SKM-1 treated with dmso at 0.1 percent for 144 hours (cell line): ENCODE data around the gene CXCL12.

ENCODE experiments used
- DNase-seq: peaks from one replicate; lab custom pipeline; 2025; ENCODE audit not compliant: unreplicated experiment; lab: John Stamatoyannopoulos, UW

The CXCL12 gene

DNA sequence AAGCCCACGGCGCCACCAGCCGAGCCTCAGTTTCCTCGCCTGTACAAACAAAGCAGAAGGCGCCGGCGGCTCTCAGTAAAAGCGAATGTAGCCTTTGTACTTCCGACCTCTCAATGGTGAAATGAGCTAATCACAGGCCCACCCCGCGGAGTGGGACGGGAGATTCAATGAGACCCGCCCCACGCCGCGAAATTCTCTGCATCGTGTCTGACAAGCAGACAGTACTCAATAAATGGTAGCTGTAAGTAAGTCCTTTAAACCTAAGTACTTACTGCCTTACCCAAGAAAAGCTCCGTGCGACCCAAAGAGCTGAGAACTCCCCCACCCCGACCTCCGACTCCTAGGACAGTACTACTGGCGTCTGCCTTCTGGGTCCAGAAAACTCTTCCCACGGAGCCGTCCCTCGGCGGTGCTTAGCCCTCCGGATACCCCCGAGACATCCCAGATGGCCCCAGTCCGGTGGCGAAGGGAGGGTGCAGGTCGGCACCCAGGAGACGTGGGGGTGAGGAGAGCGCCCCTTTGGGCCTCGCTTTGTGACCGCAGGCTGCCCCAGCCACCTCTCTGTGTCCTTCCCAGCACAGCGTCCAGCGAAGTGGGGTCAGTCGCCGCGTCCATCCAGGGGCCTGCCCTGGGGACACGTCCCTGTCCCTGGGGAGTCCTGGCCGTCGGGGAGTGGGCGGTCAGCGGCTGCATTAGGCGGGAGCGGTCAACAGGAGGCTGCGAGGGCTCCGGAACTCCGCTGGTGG is 972 bp upstream of the CXCL12 start:
- DNase-seq, result no peak

- DNase-seq, result no peak
Observed at GRCh38 chr10:44384601-44385025, 284 bp downstream of the CXCL12 start.

DNA sequence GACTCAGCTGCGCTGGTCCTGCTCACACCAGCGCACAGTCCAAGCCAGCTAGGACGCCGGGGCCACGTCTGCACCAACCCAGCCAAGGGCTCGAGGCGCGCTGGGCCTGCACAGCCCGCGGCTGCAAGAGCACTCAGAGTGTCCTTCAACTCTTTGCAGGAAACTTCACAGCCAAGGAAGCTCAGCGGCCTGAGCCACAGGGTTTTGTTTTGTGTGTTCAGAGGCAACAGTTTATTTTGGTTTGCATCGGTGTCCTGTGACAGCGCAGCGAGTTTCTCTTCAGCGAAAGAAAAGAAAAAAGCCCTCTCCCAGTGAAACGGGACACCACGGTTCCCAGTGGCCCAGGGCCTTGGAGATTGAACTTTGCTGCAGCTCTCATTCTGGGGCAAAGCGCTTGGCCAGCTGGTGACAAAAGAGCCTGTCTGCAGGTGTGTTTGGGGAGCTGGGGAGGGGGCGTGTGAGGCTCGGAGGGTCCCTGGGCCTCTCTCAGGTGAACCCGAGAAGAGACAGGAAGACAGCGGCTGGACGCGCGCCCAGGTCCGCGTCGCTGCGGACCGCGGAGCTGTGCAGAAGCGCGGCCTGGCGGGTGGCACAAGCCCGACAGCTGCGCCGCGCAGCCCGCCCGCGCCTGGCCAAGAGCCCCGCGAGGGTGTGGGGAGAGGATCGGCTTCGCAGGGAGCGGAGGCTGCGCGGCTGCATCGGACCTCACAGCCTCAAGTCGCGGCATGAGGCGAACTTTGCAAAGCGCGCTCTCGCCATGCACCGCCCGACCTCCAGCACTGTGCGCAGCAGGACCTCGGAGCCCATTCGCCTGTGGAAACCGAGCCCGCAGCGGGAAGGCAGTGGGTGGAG is 922 bp downstream of the CXCL12 start:
- DNase-seq, result no peak

DNA sequence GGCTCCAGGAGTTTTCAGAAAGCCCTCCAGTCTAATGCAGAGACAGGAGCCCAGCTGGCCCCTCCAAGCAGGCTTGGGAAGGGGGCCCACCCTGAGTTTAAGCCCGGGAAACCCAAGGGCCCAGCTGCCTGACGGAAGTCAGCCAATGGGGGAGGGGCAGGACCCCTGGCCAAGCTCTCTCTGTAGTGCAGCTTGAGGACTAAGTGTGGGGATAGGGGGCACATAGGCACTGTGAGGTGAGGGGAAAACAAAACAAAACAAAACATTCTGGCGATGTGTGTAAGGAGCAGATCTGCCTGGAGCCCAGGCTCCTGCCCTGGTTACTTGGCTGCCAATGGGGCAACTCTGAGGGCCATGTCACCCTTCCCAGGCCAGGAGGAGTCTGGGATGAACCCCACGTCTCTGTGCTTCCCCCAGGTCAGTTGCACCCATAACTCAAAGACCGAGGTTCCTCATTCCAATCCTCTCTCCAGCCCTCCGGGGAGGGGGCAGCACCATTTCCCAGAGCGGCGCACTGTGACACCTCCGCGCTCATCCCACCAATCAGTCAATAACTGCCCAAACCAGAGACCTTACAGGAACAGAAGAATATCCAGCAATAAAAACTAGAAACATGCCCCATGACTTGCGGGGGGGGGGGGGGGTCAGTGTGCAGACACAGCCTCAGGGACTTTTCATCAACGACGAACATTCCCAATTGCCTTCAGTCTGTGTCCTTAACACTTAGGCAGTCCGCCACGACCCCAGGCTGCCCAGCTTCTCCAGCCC is 1.7 kb downstream of the CXCL12 start:
- DNase-seq, result no peak

DNA sequence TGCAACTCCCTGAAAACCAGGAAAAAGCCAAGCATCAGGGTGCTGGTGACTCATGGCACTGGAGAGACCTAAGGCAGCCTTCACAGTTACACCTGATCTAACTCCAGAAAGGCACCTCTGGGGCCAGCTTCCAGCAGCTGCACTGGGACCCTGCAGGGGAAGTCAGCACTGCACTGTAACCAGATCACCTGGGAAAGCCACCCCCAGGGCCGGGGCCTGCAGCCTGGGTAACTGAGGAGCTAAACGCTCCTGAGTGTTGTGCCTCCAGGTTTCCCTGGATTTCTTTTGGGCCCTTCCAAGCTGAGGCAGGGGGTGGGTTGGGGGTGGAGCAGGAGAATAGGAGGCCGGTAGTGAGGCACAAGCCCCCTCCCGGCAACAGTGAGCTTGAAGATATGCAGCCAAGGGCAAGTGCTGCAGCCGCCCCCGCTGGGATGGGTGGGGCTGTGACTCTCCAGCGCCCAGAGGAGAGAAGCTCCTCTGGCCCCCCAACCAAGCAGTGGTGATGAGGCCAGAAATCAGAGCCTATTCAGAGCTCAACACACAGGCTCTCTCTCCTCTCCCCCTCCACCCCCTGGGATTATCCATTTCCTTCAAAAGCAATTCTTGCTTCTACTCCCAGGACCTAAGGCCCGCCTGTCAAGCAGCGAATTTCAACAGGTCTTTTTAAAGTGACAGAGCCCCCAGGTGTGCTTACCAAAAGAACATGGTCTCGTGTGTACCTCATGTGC is 2.6 kb downstream of the CXCL12 start:
- DNase-seq, result no peak

- no peak for DNase-seq
Observed at GRCh38 chr10:44380829-44381600, 3.9 kb downstream of the CXCL12 start.

- no peak for DNase-seq
Observed at GRCh38 chr10:44379907-44380306, 5.0 kb downstream of the CXCL12 start.

GRCh38 chr10:44378626-44379025 is 6.3 kb downstream of the CXCL12 start:
- no peak for DNase-seq

- DNase-seq, result no peak
Observed at GRCh38 chr10:44377651-44378310, 7.1 kb downstream of the CXCL12 start.

DNA sequence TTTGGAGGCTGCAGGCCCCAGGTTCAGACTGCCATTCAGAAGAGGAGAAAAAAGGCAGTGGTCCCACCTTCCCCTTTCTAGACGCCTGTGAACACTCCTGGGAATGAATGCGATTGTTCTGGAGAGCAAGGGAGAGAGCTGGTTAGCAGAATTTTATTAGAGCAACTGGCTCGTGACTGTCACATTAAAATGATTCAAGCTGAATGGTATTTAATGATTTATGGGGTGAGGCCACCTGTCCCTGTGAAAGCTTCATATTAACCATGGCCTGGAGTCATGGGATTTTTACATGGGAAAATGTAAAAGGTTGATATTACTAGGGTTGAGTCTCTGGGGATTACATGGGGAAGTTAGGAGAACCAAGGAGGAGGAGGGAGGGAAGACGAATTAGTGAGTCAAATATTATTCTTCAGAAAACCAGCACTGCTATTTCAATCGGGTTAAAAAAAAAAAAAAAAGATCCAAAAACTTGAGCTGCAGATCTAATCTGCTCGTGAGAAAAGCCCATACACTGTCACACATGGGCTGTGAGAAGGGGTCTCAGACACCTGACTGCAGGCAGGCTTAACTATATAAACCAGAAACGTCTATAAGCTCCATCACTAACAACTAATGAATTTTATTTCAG is 8.3 kb downstream of the CXCL12 start:
- DNase-seq, result no peak

DNA sequence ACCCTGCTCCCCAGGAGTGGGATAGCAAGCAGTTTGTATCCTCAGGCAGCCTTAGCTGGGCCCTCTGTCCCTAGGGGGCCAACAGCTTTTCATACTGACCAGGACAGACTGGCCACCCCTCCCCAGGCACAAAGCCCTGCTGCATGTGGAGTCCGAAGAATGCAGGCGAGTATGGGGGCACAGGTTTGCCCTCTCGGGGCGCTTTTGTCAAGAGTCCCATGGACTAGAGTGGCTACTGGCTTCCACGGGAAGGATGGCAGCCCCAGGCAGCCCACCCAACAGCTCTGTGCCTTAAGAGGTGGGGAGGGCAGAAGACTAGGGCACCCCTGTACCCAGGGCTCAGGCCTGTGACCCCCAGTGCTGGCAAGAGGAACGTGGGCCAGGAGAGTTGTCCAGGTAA is 10.7 kb downstream of the CXCL12 start:
- DNase-seq, result no peak

DNA sequence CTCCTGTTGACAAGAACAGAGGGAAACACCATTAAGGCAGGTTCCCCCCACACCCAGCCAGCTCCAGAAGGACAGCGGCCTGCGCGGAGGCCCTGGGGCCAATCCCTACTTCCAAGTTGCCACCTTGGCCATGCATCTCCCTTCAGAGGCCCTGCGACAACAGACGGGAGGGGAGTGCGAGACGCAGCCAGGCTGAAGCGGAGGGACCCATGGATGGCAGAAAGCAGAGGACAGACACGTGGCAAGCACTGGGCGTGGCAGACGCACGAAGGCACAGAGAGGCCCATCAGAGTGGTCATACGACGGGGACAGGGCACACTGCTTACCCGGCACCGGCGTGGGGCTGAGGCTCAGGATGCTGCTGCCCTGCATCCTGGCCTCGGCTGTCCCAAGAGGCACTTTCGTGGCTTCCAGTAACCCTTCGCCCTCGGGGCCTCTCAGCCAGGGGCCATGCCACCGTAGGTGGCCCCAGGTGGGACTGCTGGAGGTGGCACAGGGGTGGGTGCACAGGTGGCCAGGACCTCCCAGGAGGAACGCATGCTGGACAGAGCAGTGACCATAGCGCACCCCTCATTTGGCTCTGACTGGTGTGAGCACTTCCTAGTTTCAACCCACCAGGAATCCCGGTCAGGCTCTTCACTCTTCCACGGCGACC is 11.4 kb downstream of the CXCL12 start:
- DNase-seq, result no peak

- no peak for DNase-seq
Observed at GRCh38 chr10:44372181-44372580, 12.7 kb downstream of the CXCL12 start.

- DNase-seq, result no peak
Observed at GRCh38 chr10:44370731-44371248, 14.1 kb downstream of the CXCL12 start.

DNA sequence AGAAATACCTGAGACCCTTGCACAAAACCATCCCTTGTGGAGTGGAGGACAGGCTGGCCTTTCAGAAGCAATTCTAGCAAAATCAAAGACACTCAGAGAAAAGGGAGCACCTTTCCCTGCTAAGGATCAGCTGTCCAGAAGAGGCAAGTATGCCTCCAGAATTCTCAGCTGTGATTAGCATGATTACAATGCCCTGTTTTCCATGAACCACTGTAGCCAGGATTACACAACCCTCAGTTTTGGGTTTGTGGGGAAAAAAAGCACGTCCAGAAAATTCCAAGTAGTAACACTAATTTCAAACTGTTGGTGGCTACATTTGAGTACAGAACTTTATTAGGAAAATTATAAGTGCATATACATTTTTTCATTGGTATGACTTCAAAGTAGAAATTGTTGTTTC is 15.0 kb downstream of the CXCL12 start:
- DNase-seq, result no peak

DNA sequence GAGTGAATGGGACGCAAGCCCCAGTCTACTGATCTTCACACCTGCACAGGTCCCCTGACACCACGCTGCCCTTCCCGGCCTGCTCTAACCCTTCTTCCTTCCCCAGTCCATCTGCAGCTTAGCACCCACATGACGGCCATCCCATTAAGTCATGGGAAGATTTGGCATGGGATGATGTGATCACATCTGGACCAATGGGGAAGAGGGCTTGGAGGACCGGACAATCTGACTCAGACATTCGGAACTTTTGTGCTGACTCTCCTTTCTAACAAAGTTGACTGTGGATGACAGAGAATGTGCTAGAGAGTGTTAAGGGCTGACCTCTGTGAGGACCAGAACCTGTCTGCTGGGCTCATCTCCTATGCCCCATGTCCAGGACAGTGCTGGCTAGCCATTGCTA is 15.6 kb downstream of the CXCL12 start:
- DNase-seq, result no peak

GRCh38 chr10:44368637-44369036 is 16.3 kb downstream of the CXCL12 start:
- DNase-seq, result no peak

GRCh38 chr10:44366941-44367630 is 17.8 kb downstream of the CXCL12 start:
- DNase-seq, result no peak
